GM19193 (cell line): ENCODE results near the gene CEP83.

ENCODE experiments used
- POLR2A ChIP-seq: IDR thresholded peaks from 4 replicates; pipeline ENCODE4 v1.6.1; 2011; ENCODE audit not compliant: insufficient read depth, insufficient read length; ENCODE audit errors: extremely low read depth

Gene CEP83

DNA sequence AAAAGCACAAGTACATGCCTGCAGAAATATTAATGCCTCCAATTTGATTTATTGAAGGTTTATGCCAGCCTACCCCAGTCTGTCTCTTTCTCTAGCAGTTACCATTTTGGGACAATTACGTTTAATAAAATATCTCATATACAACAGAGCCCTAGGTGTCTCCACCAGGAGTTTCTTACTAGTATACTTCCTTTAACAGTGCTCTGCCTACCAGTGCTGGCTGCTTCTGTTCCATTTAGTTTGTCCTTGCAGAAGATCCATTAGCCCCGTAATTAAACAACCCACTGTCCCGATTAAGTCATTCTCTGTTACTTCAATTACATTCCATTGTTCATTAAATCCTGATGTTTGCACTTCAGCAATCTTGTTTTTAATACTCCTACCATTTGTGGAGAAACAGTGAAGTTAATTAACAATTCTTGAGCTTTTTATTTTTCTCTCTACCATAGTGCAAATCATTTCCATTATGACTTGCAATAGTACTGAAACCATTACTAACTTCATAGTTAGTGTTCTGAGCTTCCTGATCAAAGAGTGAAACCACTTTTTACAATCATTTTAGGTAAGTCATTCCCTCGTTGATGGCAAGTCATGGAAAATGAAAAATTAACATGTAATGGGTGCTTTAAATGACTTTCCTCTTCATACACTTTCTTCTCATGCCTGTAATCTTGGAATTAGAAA is 190.2 kb downstream of the CEP83 start:
- TF ChIP-seq POLR2A, result no peak

DNA sequence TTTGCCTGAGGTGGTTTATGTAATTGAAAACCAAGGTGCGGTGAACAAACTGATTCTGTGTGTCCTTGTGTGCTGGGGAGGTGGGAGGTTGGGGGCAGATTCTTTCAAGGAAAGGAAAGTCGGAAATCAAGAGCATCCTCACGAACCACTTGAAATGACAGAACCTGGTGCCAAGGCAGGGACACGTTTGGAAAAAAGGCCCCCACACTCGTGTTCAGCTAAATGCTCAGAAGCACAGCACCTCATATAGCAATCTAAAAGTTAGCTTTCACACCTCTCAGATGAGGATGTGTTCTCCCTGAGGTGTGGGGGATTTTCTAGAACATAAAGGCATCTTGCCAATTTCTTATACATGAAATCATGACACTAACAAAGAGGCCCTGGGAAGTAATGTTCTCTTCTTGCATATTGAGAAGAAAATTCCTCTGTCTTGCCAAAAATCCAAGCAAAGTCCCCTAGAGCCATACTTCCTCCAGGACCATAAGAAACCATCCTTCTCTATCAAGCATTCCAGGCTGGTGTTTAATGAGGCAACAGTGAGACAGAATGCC is 191.7 kb downstream of the CEP83 start:
- no peak for TF ChIP-seq POLR2A

DNA sequence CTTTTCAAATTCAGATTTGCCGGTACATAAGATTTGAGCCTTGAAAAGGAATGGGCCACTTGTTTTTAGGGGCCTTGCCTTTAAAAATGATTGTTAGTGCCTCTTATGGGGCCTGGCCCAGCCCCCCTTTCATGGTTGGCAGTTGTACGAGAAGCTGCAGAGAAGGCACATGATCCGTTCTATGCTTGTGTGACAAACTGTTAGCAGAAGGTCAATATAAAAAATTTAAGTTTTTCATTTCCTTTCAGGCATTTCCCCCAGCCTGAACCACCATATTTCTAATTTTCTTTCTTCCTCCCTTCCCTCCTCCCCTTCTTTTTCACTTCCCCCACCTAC is 192.2 kb downstream of the CEP83 start:
- TF ChIP-seq POLR2A, result no peak

DNA sequence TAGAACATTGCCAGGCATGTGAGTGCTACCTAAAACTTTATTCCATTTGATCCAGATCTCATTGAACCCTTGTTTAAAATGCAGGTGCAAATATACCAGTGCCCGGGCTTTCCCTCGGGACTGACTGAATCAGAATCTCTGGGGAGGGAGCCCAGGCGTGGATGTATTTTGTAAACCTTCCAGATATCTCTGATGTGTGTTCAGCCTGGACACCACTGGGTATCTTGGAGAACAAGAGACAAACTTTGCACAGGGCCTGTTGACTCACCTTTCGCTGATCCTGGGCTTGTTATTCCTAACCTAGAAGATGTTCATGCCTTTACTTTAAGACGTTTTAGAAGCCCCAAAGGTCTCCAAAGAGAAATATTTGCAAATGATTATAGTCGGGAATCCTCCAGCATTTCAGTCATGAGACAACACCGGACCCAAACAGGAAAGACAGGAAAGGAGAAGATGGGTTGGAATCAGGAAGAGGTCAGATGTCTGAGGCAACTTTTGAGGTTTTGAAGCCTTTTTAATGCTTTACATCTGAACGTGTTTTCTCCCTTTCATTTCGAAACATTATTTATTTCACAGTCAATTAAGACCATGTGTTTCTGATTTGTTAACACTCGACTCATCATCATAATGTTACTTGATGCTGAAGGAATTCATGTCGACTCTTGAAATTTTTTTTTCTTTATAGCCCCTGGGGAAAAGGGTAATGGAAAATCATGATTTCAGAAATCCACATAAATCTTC is 192.7 kb downstream of the CEP83 start:
- no peak for TF ChIP-seq POLR2A

DNA sequence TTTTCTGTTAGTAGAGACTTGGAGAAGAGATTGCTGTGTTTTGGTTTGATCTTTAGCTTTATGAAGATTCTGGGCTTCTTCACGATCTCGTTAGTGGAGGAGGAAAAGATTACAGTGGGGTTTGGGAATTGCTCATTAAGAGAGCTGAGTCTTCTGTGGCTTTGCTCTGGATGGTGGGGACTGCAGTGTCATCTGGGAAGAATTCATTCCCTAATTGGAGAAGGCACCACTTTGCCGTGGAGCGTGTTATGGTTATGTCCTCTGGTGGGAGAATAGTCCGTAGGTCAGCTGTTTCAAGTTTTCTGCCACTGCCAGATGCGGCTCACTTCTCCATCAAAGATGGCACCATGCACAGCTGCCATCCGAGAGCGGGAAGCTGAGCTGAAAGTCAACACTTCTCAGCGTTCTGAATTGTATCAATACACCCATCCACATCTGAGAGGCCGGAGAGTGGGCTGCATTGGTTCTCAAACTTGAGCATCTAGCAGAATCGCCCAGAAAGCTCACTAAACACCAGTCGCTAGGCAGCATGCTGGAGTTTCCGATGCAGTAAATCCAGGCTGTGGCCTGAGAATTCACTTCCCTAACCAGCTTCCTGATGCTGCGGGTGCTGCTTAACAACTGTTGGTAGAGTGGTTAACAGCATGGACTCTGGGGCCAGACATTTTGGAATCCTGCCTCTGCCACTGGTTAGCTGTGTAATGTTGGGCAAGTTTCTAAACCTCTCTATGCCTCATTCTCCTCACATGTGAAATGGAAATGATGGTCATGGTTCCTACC is 193.5 kb downstream of the CEP83 start:
- TF ChIP-seq POLR2A, result no peak

DNA sequence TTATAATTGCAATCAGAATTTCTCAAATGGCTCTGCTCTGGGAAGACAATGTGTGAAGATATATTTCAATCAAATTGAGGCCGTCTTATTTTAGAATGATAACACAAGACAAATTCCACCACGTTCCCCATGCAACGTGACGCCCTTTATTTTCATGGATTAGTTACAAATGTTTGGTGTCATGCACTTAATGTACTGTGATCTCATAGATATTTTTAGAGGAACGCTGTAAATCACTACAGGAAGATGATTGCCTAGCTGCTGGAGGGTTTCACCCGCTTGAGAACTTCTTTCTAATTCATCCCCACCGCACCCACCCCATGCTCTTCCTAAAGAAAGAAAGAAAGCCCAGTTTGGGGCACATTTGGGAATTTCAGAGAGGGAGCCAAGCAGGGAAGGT is 194.1 kb downstream of the CEP83 start:
- no peak for TF ChIP-seq POLR2A

DNA sequence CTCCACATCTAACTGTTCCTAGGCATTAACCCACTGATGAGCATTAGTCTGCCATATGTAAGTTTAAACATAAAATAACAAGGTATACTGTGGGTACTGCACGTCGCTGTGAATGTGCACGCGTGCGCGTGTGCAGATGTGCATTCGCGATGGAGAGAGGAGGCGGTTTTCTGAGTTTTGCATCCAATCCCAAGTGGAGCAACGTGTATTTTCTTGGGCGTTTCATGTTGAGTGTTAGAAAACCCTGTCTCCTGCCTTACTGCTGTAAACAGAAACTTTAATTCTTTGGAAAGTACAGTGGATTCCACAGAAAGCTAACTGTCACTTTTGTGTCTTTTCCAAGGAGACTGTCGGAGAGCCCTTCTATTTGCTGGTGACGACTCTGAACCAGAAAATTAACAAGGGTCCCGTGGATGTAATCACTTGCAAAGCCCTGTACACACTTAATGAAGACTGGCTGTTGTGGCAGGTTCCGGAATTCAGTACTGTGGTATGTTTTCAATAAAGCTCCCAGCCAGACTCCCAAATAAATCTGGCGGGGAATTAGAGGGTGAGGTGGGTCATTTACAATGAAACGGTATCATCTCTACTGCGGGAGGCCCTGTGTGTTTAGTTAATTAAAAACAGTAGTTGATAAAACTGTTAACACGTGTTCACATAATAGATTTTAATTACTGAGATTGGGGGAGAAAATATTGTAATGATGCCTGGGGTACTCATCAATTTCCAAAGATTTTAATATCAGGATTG is 194.8 kb downstream of the CEP83 start:
- no peak for TF ChIP-seq POLR2A

DNA sequence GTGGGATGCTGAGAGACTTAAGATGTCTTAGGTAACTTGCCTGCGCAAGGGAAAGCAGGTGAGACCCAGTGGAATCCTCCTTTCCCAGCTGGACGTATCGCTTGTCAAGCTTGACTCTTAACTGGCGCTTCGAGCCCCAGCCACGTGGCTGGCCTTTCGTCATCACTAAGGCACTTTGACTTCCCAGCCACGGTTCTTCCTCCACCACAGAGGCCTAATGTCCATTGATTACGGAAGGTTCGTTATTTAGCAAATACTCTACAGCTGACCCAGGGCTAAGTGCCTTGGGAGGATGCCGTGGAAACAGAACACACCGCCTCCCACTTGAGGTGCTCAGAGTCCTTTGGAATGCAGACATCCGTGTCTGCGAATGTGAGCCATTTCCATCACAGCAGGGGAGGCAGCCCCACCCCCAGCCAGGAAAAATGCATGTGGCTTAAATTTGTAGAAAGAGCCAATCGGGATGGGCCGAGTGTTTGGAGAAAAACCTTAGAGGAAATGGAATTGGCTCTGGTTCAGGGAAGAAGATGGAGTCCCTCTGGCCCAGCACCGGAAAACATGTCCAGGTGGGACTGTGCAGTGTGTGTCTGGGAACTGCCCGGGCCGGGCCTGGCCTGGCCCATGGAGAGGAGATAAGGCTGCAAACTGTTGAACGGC is 195.6 kb downstream of the CEP83 start:
- no peak for TF ChIP-seq POLR2A

DNA sequence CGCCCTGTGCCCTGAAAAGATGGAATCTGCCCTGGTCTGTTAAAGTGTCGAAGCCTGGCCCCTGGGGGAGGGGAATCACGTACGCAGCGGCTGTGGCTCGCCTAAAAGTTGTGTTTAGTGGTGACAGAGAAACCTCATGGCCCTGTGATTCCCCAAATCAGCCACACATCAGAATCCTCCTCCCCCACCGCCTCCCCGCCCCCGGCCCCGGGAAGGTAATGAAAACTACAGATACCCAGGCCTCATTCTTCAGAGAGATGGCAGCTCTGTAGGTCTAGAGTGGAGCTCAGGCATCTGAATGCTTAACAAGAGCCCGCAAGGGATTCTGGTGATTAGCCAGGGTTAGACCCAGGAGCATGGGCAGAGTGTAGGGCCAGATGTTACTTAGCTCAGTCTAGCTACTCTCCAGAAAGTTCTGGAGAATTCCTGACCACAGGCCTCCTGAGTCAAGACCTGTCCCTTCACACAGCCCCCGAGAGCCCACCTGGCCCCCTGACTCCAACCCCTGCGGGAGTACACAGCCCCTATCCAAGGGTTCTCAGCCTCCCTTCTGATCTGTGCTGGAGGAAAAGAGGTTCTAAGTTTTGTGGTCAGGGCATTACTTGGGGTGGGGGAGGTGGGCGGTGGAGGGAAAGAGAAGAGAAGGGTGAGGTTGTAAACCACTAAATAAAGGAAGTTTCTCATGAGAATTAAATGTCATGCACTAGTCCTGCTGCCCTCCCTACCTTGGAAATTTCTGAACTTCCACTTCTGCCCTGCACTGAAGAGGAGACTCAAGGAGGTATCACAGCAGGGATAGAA is 196.5 kb downstream of the CEP83 start:
- no peak for TF ChIP-seq POLR2A

DNA sequence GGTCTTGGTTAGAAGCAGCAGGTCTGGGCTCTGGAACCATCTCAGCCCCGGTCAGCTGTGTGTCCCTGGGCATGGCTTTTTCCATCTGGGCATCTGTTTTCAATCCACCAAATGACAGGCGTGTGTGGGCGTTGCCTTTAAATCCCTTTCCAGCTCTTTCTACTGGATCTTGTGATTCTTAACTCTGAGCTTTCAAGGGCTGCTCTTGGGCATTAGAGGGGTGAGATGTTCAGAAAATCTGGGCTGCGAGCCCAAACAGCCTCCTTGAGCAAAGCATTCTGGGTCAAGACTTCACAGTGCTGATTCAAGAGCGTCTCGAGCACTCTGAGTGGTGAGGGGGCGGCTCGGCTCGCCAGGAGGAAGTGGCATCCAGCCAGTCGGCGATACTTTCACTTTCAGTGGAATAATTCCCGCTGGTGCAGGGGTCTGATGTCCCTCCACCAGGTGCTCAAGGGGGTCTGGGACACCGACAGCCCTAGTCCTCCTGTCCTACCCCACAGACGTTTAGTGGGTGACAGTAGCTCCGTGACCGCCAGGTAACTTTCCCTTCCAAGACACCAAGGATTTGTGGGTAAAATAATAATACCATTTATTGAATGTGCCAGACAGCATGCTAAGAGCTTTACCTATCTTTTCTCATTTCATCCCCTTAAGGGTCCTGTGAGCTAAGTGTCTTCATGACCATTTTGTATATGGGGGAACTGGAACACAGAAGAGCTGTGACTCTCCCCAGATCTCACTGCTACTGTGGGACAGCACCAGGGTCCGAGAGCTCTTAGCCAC is 197.2 kb downstream of the CEP83 start:
- peak; percentile 60 for TF ChIP-seq POLR2A

DNA sequence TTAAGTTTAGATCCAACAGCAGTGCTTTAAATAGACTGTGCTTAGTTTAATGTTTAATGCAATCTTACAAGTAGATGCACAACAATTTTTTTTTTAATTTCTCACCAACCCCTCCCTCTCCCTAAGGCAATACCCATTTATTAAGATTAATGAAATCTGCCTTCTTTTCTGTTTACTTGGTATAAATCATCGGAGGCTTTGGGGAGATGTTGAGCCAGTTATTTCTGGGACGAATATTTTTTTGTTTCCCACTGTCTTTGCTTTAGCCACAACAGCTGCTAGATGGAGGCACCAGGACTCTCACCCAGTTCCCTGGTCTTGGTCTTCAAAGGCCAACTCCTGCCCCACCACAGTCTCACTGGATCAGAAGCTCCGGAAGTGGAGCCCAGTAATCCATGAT is 197.9 kb downstream of the CEP83 start:
- no peak for TF ChIP-seq POLR2A

DNA sequence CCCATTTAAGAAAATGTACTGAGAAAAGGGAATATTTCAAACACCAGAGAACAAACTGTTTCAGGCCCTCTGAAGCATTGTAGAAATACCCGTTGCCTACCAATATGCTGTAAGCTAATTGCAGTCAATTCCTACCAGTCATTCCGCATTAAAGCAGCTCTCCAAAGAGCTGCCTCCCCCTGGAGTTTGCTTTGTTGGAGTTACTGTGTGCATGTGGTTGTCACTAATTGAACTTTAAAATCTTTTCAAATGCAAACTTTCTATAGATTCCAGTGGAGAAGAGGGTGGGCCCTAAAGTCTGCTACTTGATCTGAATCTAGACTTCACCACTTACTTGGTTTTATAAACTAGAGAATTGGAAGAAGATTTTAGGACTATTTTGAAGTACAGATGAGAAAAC is 198.5 kb downstream of the CEP83 start:
- no peak for TF ChIP-seq POLR2A

DNA sequence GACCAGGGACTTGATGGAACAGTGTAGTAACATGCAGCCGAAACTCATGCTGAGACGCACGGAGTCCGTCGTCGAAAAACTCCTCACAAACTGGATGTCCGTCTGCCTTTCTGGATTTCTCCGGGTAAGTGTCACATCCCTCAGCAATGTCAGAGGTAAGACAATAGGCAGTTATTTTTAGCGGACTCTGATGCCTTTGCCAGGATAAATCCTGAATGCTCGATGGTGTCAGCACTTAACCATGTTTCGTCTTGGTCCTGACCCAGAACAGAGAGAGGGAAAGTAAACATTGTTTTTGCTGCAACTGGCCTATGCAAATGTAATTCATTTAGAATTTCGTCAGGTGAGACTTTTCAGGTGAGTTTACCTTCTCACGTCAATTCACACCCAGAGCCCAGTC is 198.9 kb downstream of the CEP83 start:
- TF ChIP-seq POLR2A, result no peak

DNA sequence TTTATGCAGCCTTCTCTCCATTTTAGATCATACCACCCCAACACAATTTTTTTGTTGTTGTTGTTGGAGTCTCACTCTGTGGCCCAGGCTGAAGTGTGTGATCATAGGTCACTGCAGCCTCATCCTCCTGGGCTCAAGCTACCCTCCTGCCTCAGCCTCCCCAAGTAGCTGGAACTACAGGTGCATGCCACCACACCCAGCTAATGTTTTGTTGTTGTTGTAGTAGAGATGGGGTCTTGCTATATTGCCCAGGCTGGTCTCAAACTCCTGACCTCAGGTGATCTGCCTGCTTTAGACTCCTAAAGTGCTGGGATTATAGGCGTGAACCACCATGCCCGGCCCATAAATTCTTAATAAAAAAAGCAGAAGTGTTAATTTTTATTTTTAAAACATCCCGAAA is 199.7 kb downstream of the CEP83 start:
- no peak for TF ChIP-seq POLR2A

DNA sequence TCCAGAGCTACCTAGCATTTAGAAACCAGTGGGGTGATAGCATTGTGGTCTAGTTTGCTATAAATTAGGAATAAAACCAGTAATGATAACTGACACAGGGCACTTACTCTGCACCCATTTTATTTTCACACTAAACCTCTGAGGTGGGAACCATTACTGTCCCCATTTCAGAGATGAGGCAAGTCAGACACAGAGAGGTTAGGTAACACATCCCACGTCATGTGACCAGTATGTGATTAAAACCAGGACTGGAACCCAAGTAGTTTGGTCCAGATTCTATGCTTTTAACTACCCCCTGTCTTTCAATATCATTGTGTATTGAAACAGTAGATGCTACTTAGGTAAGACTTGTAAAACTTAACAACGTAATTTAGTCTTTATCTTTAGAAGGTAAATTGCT is 201.1 kb downstream of the CEP83 start:
- TF ChIP-seq POLR2A, result no peak
